D721Med (cell line): Measurements from ENCODE around the gene SMIM9.

Experiments used
- DNase-seq: peaks from one replicate; pipeline ENCODE4 v3.0.0; 2011; ENCODE audit warnings: low spot score; ENCODE audit not compliant: insufficient read length
- FAIRE-seq: peaks from 2 replicates; lab custom pipeline; 2011; peaks lifted over from hg19 to GRCh38; lab: Jason Lieb, UNC
- CTCF ChIP-seq: IDR thresholded peaks from 2 replicates; pipeline ENCODE4 v1.5.1; 2012; ENCODE audit warnings: mild to moderate bottlenecking, control low read depth; ENCODE audit not compliant: insufficient read depth; ENCODE audit errors: missing control alignments

SMIM9 gene

GRCh38 chrX:154791939-154792338, 42.5 kb downstream of the SMIM9 start:
- DNase-seq, result no peak
- no peak for FAIRE-seq
- TF ChIP-seq CTCF, result no peak

DNA sequence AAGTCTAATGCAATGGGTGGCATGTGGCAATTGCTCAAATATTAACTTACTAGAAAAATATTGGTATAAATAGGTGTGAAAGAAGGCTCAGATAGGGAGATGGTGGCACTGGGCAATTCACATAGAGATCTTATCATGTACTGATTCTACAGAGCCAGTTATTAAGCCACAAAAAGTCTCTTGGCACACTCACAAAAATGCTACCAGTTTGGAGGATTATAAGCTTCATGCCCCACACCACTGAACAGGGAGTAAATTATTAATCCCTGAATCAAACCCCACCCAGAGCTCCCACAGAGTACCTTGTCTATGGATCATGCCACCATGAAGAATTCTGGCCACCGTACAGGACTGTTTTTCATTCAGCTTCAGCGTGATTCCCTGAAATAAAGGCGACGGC, 43.0 kb downstream of the SMIM9 start:
- FAIRE-seq (no peak), DNase-seq (no peak)
- TF ChIP-seq CTCF, result no peak

DNA sequence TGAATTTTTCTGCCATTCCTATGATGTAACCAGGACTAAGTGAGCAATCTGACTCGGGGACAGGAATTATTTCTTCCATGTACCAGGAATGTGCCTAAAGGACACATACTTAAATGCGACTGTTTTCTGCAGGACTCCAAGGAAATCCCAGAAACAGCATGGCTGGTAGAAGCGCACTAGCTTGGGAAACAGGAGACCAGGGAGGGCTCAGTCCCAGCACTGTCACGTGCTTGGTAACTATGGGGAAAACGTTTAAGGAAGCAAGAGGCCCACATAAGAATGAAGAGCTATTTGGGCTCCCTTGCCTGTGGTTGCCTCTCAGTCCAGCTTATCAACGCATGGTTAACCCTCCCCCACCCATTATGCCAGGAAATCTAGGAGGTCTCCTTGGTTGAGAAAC, 48.7 kb downstream of the SMIM9 start:
- FAIRE-seq, result no peak
- no peak for DNase-seq
- no peak for TF ChIP-seq CTCF

GRCh38 chrX:154784149-154784995, 50.1 kb downstream of the SMIM9 start:
- DNase-seq (no peak), FAIRE-seq (no peak)
- no peak for TF ChIP-seq CTCF

DNA sequence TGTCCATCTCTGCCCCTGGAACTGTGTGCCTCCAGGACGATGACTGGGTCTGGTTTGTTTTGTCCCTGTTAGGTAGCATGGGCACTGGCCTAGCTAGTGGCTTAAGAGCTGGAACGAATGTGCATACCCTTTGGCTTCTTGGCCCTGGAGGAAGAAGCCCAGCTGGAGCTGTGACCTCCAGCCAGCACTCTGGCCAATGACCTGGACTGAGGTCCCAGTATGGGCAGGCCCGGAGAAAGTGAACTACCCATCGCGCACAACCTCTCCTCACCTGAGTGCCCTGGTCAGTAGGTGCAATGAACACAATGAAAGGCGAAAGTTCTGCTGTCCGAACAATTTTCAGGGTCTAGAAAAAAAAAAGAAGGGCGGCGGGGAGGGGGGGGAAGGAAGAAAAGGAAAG, 53.5 kb downstream of the SMIM9 start:
- DNase-seq (no peak), FAIRE-seq (no peak)
- no peak for TF ChIP-seq CTCF

- no peak for DNase-seq
- no peak for TF ChIP-seq CTCF
- FAIRE-seq, result no peak
These were observed 55.2 kb downstream of the SMIM9 start for GRCh38 chrX:154779261-154779660.

GRCh38 chrX:154776753-154777152, 57.7 kb downstream of the SMIM9 start:
- TF ChIP-seq CTCF, result no peak
- no peak for DNase-seq
- FAIRE-seq, result no peak
